Large intestine (tissue), 3 donors: ENCODE measurements around the gene INPP4A. TPM values are rescaled to one million over a fixed set of nuclear protein-coding genes. Genes with fewer than 3 reads are reported as not detected.

Experiments
- DNase-seq, 2 donors: peaks; one replicate each; pipeline versions ENCODE4 v3.0.0 to v3.0.0-alpha.2; 2013
- H3K27ac ChIP-seq: one replicate; pipeline ENCODE4 v1.5.1; 2013; ENCODE audit warnings: low read length
- H3K27me3 ChIP-seq: 2 replicates; pipeline ENCODE4 v1.6.1; 2013; ENCODE audit warnings: low read length; ENCODE audit not compliant: control insufficient read depth, insufficient read depth
- H3K36me3 ChIP-seq: 2 replicates; pipeline ENCODE4 v1.6.1; 2013; ENCODE audit warnings: low read length; ENCODE audit not compliant: control insufficient read depth, insufficient read depth
- H3K4me1 ChIP-seq: one replicate; pipeline ENCODE4 v1.6.1; 2013; ENCODE audit warnings: low read length; ENCODE audit not compliant: control insufficient read depth, insufficient read depth
- H3K4me3 ChIP-seq: one replicate; pipeline ENCODE4 v1.5.1; 2013; ENCODE audit warnings: low read length
- H3K9me3 ChIP-seq: one replicate; pipeline ENCODE4 v1.6.1; 2013; ENCODE audit warnings: mild to moderate bottlenecking, low read depth, low read length, moderate library complexity; ENCODE audit not compliant: control insufficient read depth
- WGBS: methylation state at CpG from one replicate; pipeline ENCODE4 v1.1.5; 2013; ENCODE audit warnings: low lambda C conversion rate; ENCODE audit not compliant: insufficient coverage; 5-methylcytosine and 5-hydroxymethylcytosine counted together
- polyA plus RNA-seq: library from polyadenylated mRNA; unstranded; fragments of 120-200 nt; gene quantifications from one replicate; pipeline ENCODE4 v1.2.1, GENCODE V29; 2013

Gene INPP4A
- polyA plus RNA-seq, 1 donor, result 13.6 TPM

DNA sequence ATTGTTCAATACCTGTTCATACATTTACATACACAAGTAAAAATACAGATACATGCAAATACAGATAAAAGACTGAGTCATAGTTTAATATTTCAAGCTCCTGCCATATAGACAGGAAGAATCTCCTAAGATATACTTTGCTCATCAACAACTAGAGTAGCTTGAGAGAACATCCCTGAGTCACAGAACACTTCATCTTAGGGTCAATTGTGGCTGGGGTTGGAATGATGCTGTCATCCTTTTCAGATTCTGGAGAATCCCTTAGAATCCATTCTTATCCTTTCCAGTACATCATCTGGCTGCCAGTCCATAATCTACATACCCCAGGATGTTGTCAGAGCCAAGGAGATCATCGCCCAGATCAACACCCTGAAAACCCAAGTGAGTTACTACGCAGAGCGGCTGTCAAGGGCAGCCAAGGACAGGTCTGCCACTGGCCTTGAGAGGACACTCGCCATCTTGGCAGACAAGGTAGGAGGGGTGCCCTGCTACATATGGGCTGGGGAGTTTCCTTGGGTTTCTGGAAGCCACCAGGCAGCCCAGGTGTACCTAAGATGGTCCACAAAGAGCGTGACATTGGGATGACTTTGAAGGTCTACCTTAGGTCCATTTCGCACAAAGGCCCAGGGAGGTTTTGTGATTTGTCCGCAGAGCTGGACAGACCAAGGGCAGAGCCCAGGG is 108.0 kb downstream of the INPP4A start:
- Histone ChIP-seq H3K27me3 (no peaks in the 10 kb centered on the region), H3K4me3 (no peak overlapping the region), H3K4me1 (no peaks in the 10 kb centered on the region), H3K27ac (no peak overlapping the region), H3K36me3 (peaks cover 53% of the 10 kb centered on the region), H3K9me3 (no peaks in the 10 kb centered on the region)
- no peak for DNase-seq
- WGBS, result no CpG with 5 or more reads among the region's 7 CpGs

DNA sequence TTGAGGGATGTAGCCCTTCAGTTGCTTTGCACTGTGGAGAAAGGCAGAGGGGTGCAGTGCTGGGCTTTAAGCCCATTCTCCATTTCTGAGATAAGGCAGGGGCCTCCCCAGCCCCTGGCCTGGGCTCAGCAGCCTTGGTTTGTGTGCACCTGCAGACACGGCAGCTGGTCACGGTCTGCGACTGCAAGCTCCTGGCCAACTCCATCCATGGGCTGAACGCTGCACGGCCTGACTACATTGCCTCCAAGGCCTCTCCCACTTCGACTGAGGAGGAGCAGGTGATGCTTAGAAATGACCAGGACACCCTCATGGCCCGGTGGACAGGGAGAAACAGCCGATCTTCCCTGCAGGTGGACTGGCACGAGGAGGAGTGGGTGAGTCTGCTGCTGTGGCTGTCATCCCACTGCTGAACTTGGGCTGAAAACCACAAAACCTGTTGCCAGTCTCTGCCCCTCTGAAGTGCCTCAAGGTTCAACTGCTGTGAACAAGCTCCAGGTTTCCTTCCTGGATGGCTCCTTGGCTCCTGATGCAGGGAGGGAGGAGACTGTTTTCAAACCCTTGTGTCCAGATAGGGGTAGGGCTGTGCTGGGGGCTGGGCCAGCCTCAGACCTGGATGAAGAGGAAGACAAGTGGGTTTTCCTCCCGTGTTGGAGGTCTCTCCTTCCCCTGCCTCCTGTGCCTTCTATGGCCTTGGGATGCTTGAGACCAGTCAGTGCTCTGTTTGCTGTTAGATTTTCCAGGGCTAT is 109.6 kb downstream of the INPP4A start:
- Histone ChIP-seq H3K27me3 (no peaks in the 10 kb centered on the region), H3K36me3 (peaks cover 50% of the 10 kb centered on the region), H3K27ac (no peak overlapping the region), H3K9me3 (no peaks in the 10 kb centered on the region), H3K4me3 (no peak overlapping the region), H3K4me1 (no peaks in the 10 kb centered on the region)
- no peak for DNase-seq
- no CpG with 5 or more reads among the region's 10 CpGs for WGBS

DNA sequence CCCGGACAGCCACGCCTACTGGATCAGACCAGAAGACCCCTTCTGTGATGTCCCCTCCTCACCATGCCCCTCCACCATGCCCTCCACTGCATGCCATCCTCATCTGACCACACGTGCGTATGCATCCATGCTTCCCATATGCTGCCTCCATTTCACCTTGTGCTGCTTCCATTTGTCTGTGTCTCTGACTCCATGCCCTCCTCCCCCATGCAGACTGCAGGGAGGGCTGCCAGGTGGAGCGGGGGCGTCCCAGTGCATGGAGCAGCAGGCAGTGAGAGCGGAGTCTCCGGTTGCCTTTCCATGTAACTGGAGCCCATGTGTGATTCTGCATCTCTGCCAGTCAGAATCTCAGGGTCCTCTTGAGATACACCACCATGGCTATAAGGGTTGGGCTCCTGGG is 111.0 kb downstream of the INPP4A start:
- Histone ChIP-seq H3K36me3 (peaks cover 55% of the 10 kb centered on the region), H3K27ac (no peak overlapping the region), H3K4me1 (no peaks in the 10 kb centered on the region), H3K9me3 (no peaks in the 10 kb centered on the region), H3K4me3 (no peak overlapping the region), H3K27me3 (no peaks in the 10 kb centered on the region)
- WGBS, result no CpG with 5 or more reads among the region's 8 CpGs
- DNase-seq, result no peak

DNA sequence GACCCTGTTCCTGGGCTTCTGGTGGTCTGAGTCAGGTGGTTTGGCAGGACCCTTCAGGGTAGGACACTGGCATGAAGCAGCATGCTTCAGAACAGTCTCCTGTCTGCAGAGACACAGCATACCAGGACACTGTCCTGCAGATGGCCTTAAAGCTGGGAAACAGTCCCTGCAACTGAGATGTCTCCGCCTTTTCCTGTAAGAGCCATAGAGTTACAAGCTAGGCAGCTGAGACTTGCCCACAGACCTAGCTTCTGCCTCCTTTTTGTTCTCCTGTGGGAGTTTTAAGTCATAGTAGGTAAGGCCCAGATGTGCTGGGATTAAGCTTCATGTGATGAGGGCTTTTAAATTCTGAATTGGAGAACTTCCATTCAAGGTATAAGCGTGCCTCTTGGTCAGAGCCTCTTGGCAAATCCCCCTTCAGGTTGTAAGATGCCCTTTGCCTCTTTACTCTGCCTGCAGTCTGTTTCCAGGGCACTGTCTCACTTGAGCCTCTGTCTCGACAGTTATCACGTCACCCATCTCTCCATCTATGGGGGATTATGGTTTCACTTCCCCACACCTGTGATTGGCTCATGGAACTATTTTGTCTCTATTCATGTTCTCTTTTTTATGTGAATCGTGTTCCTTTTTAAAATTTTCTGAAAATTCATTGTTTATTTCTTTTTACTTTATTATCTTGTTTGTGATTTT is 111.8 kb downstream of the INPP4A start:
- Histone ChIP-seq H3K4me3 (no peak overlapping the region), H3K4me1 (no peaks in the 10 kb centered on the region), H3K9me3 (no peaks in the 10 kb centered on the region), H3K36me3 (peaks cover 55% of the 10 kb centered on the region), H3K27ac (no peak overlapping the region), H3K27me3 (no peaks in the 10 kb centered on the region)
- 74% methylated on average over 2 of the region's 5 CpGs for WGBS
- no peak for DNase-seq

DNA sequence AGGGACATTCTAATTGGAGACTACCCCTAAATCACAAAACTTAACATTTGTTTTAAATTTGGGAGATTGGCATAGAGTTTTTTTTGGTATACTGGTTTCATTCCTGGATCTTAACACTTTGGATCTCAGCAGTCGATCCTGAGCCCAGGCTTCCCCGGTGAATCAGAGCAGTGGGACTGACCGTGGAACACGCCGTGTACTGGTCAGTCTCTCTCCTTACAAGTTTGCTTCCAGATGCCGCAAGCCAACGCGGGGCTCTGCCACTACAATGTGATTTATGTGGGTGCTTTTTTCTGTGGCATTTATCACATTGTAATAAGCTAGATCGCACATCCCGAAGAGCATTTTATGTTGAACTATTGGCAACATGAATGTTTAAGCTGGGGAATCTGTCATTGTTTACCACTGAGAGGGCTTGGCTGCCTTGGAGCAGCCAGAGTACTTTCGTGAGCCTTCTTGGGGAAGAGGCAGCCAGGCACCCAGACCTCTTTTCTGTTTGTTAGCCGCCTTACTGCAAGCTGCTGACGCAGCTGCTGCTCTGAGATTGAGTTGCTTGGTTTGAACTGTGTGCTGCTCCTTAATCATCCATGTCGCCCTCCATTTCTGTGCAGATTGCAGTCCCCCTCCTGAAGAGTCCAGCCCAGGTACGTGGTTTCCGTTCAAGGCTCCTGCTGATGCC is 114.3 kb downstream of the INPP4A start:
- Histone ChIP-seq H3K27me3 (no peaks in the 10 kb centered on the region), H3K4me1 (no peaks in the 10 kb centered on the region), H3K36me3 (peaks cover 40% of the 10 kb centered on the region), H3K9me3 (no peaks in the 10 kb centered on the region), H3K4me3 (no peak overlapping the region), H3K27ac (no peak overlapping the region)
- WGBS, result no CpG with 5 or more reads among the region's 16 CpGs
- no peak for DNase-seq

DNA sequence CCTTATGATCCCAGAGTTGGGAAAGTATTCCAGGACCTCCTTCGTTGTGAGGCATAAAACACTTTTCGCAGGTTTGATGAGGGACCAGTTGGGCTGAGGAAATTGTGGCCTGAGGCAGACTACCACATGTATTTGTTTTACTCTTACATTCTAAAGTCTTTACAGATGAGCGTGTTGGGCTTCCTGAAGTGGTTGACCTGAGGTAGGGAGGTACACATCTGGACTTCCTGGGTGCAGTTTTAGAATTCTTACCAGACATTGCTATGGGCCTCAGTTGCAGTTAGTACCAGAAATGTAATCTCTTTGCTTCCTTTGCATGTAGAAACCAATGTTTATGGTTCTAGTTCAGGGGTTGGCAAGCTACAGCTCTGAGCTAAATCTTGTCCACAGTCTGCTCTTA is 114.9 kb downstream of the INPP4A start:
- Histone ChIP-seq H3K4me1 (no peaks in the 10 kb centered on the region), H3K4me3 (no peak overlapping the region), H3K27ac (no peak overlapping the region), H3K9me3 (no peaks in the 10 kb centered on the region), H3K27me3 (no peaks in the 10 kb centered on the region), H3K36me3 (peaks cover 34% of the 10 kb centered on the region)
- DNase-seq, result no peak
- WGBS, result no CpG with 5 or more reads among the region's 3 CpGs

DNA sequence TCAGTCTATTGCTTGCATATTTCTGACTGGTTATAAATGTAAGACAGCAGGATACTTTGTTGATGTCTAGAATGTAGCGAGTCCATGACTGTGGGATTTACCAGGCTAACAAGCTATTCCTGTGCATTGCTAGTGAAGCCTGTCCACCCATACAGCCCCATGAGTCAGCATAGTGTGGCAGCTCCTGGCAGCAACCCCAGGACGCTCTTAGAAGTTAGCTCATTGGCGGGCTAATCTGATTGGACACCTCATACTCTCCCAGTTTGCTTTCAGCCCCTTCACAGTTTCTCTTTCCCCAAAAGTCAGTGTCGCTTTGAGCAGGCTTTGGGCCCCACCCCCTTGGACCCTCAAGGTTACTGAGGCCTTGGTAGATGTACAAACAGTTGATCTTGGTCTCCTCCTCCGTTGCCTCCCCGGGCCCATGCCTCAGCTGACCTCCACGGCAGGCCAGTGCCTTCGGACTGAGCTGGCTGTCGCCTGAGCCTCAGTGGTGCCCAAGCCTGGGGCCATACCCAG is 115.7 kb downstream of the INPP4A start:
- Histone ChIP-seq H3K27ac (no peak overlapping the region), H3K4me3 (no peak overlapping the region), H3K27me3 (no peaks in the 10 kb centered on the region), H3K36me3 (peaks cover 33% of the 10 kb centered on the region), H3K9me3 (no peaks in the 10 kb centered on the region), H3K4me1 (no peaks in the 10 kb centered on the region)
- DNase-seq, result no peak
- 100% methylated on average over 1 of the region's 9 CpGs for WGBS

DNA sequence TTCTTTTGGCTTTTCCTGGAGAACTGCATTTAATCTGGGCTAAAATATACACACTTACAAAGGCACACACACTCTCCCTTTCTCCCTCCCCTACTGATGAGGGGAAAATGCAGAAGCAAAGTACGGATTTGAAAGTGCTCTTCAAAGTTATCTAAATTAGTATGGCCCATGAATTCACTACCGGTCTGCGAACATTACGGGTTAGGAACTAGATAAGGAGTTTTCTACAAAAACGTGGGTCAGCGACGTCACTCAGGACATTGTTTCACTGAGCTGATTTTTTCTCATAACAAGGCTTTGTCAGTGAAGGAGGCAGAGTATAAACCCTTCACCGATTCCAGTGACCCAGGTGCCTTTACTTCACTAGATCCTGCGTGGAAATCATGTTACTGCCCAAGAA is 116.4 kb downstream of the INPP4A start:
- Histone ChIP-seq H3K36me3 (peaks cover 32% of the 10 kb centered on the region), H3K9me3 (no peaks in the 10 kb centered on the region), H3K27ac (no peak overlapping the region), H3K4me1 (no peaks in the 10 kb centered on the region), H3K4me3 (no peak overlapping the region), H3K27me3 (no peaks in the 10 kb centered on the region)
- DNase-seq, result no peak
- WGBS, result 73% methylated on average over 4 of the region's 9 CpGs

DNA sequence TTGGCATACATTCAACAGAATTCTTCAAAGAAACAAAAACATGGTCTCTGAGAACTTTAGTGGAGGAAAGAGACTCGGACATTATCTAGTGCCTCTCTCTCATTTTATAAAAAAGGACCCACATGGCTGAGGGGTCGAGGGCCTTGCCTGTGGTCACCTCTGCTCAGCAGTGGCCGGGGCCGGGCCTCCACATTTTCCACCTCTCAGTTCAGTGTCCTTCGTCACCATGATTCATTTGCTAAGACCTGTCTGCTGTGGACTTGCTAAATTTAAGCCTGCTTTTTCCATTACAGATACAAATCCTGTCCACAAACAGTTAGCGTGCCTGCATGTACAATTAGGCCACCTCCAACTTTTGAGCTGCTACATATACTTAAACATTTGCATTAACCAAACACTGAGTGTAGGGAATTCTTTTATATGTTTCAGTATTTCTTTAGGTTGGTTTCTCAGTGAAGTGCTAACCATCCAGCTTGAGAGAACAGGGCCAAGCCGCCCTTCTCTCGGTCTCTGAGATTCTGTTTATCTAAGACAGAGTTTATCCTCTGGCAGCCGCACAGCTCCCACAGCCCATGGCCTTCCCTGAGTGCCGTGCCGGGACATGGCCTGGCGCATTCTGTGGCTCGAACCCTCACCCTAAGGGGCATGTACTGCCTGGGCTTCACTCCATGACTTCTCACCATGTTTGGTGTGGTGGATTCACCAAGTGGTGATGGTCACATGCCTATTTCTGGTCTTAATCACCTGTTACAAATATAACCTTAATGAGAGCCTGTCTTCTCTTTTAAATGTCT is 117.4 kb downstream of the INPP4A start:
- no peaks in the 10 kb centered on the region for H3K27me3 ChIP-seq
- H3K27ac ChIP-seq, result no peak overlapping the region
- WGBS, result 100% methylated on average over 1 of the region's 13 CpGs
- DNase-seq, result no peak
- no peaks in the 10 kb centered on the region for H3K4me1 ChIP-seq
- no peak overlapping the region for H3K4me3 ChIP-seq
- peaks cover 34% of the 10 kb centered on the region for H3K36me3 ChIP-seq
- H3K9me3 ChIP-seq, result no peaks in the 10 kb centered on the region
